BLaER1 (cell line): ENCODE results near the gene ACKR2.

Experiments
- H3K27ac ChIP-seq: shearing (Covaris generic); formaldehyde crosslinking; 2 replicates; pipeline ENCODE4 v1.8.1; 2022
- H3K27me3 ChIP-seq: shearing (Covaris generic); formaldehyde crosslinking; 2 replicates; pipeline ENCODE4 v1.8.1; 2022
- H3K36me3 ChIP-seq: shearing (Covaris generic); formaldehyde crosslinking; 2 replicates; pipeline ENCODE4 v1.8.1; 2022
- H3K4me1 ChIP-seq: shearing (Covaris generic); formaldehyde crosslinking; 2 replicates; pipeline ENCODE4 v1.8.1; 2022
- H3K4me2 ChIP-seq: shearing (Covaris generic); formaldehyde crosslinking; 2 replicates; pipeline ENCODE4 v1.8.1; 2022
- H3K4me3 ChIP-seq: shearing (Covaris generic); formaldehyde crosslinking; 2 replicates; pipeline ENCODE4 v1.8.1; 2022
- H3K9ac ChIP-seq: shearing (Covaris generic); formaldehyde crosslinking; 2 replicates; pipeline ENCODE4 v1.8.1; 2022
- H3K9me3 ChIP-seq: shearing (Covaris generic); formaldehyde crosslinking; 2 replicates; pipeline ENCODE4 v1.8.1; 2022
- H4K20me1 ChIP-seq: shearing (Covaris generic); formaldehyde crosslinking; 2 replicates; pipeline ENCODE4 v1.8.1; 2022
- Cebpa-rat ChIP-seq: shearing (Covaris generic); IDR thresholded peaks from 2 replicates; pipeline ENCODE4 v1.8.1; 2022

Gene ACKR2

DNA sequence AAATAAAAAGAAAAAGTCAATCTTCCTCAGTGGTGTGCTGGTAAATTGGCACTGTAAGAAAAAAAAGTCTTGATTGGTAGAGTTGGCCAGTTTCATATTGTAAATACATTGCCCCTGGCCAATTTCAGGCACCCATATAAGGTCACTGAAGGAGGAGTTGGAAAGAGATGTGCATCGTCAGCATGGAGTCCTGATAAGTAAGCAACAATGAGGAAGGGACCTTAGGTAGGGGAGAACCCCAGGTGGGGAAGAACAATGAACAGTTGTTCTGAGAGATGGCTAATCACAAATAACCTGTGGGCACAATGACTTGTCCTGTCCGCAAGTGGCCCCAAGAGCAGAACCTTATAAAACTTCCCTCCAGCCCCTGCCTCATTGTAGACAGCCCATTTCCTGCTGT lies 75.1 kb downstream of the ACKR2 start:
- Histone ChIP-seq H3K9ac (no peak overlapping the region), H3K36me3 (no peaks in the 10 kb centered on the region), H3K4me1 (peaks cover 15% of the 10 kb centered on the region), H3K27me3 (no peaks in the 10 kb centered on the region), H3K4me3 (no peak overlapping the region), H3K27ac (no peak overlapping the region), H4K20me1 (no peaks in the 10 kb centered on the region), H3K4me2 (no peak overlapping the region), H3K9me3 (no peaks in the 10 kb centered on the region)
- TF ChIP-seq Cebpa-rat, result no peak

DNA sequence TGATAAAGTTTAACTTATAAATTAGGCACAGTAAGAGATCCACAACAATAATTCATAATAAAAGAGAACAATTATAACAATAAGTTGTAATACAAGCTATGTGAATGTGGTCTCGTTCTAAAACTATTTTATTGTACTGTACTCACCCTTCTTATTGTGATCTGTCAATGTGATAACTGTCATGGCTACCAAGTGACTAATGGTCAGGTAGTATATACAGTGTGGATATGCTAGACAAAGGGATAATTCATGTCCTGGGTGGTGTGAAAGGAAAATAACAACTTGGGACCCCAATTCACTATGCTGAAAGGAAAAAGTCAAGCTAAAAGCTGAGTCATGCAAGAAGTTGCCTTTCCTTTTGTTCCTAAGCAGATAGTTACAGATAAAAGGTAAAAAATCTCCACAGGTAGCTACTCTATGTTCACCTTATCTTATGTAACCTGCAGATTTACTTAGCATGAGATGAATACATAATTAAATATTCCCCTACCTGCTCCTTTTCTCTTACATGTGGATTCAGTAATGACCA lies 77.1 kb downstream of the ACKR2 start:
- no peaks in the 10 kb centered on the region for H3K9me3 ChIP-seq
- no peaks in the 10 kb centered on the region for H3K36me3 ChIP-seq
- no peak overlapping the region for H3K9ac ChIP-seq
- TF ChIP-seq Cebpa-rat, result no peak
- no peaks in the 10 kb centered on the region for H4K20me1 ChIP-seq
- H3K27ac ChIP-seq, result no peak overlapping the region
- H3K4me1 ChIP-seq, result peaks cover 8% of the 10 kb centered on the region
- no peaks in the 10 kb centered on the region for H3K27me3 ChIP-seq
- H3K4me3 ChIP-seq, result no peak overlapping the region
- H3K4me2 ChIP-seq, result no peak overlapping the region

DNA sequence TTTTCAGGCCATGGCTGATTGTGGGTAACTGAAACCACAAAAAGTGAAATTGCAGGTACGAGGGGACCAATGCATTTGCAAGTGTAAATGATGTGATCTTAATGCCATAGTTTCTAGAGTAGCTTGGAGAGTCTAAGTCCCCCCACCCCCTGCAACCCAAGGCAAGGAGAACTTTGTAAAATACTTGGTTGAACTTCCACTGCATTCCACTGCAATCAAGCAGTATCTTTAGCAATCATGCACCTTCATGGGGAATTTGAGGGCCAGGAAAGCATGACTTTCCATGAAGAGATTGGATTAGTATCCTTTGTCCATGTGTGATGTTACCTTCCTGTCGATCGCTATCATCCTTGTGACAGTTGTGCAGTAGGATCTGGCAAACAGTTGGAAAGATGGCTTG lies 77.8 kb downstream of the ACKR2 start:
- H3K36me3 ChIP-seq, result no peaks in the 10 kb centered on the region
- H3K9me3 ChIP-seq, result no peaks in the 10 kb centered on the region
- no peak overlapping the region for H3K27ac ChIP-seq
- no peak overlapping the region for H3K9ac ChIP-seq
- H4K20me1 ChIP-seq, result no peaks in the 10 kb centered on the region
- H3K4me2 ChIP-seq, result no peak overlapping the region
- H3K4me3 ChIP-seq, result no peak overlapping the region
- 0 out of 2 replicates have a peak, but pooled peaks cover under 1% of the 10 kb centered on the region for H3K4me1 ChIP-seq
- H3K27me3 ChIP-seq, result no peaks in the 10 kb centered on the region
- no peak for TF ChIP-seq Cebpa-rat

DNA sequence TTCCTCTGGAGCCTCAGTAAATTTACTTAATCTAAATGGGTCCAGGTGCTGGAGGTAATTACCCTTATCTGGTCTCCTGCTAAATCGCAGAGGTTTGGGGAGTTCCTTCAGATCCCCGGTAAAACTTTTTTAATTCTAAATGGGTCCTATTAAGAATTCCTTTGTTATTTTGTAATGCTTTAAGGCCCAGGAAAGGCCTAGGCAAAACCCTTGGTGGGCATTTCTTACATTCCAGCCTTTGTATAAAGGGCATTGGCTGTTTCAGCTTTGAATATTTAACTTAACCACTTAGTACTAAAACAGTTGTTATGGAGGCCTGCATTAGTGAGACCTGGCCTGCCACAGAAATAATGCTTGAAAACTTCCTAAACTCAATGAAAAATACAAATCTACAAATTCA lies 81.8 kb downstream of the ACKR2 start:
- no peaks in the 10 kb centered on the region for H4K20me1 ChIP-seq
- no peaks in the 10 kb centered on the region for H3K27me3 ChIP-seq
- no peak overlapping the region for H3K9ac ChIP-seq
- no peak overlapping the region for H3K4me2 ChIP-seq
- no peaks in the 10 kb centered on the region for H3K9me3 ChIP-seq
- no peak overlapping the region for H3K27ac ChIP-seq
- H3K4me3 ChIP-seq, result no peak overlapping the region
- H3K4me1 ChIP-seq, result no peaks in the 10 kb centered on the region
- TF ChIP-seq Cebpa-rat, result no peak
- no peaks in the 10 kb centered on the region for H3K36me3 ChIP-seq

DNA sequence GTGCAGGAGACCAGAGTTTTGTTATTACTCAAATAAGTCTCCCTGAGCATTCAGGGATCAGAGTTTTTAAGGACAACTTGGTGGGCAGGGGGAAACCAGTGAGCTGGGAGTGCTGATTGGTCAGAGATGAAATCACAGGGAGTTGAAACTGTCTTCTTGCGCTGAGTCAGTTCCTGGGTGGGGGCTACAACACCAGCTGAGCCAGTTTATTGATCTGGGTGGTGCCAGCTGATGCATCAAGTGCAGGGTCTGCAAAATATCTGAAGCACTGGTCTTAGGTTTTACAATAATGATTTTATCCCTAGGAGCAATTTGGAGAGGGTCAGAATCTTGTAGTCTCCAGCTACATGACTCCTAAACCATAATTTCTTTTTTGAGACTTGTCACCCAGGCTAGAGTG lies 82.9 kb downstream of the ACKR2 start:
- no peak overlapping the region for H3K9ac ChIP-seq
- no peak overlapping the region for H3K4me2 ChIP-seq
- H3K4me3 ChIP-seq, result no peak overlapping the region
- no peaks in the 10 kb centered on the region for H3K4me1 ChIP-seq
- H3K27ac ChIP-seq, result no peak overlapping the region
- no peak for TF ChIP-seq Cebpa-rat
- no peaks in the 10 kb centered on the region for H3K9me3 ChIP-seq
- no peaks in the 10 kb centered on the region for H3K27me3 ChIP-seq
- H4K20me1 ChIP-seq, result no peaks in the 10 kb centered on the region
- no peaks in the 10 kb centered on the region for H3K36me3 ChIP-seq

DNA sequence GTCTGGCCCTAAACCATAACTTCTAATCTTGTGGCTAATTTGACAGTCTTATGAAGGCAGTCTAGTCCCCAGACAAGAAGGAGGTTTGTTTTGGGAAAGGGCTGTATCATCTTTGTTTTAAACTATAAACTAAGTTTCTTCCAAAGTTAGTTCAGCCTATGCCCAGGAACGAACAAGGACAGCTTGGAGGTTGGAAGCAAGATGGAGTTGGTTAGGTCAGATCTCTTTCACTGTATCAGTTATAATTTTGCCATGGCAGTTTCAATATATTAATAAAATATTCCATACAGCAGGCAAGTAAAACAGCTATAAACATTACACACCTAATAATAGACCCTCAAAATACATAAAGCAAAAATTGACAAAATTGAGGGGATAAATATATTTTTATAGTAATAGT lies 83.6 kb downstream of the ACKR2 start:
- Histone ChIP-seq H3K27me3 (no peaks in the 10 kb centered on the region), H3K4me2 (no peak overlapping the region), H3K36me3 (no peaks in the 10 kb centered on the region), H4K20me1 (no peaks in the 10 kb centered on the region), H3K9ac (no peak overlapping the region), H3K4me3 (no peak overlapping the region), H3K9me3 (no peaks in the 10 kb centered on the region), H3K27ac (no peak overlapping the region), H3K4me1 (no peaks in the 10 kb centered on the region)
- no peak for TF ChIP-seq Cebpa-rat

DNA sequence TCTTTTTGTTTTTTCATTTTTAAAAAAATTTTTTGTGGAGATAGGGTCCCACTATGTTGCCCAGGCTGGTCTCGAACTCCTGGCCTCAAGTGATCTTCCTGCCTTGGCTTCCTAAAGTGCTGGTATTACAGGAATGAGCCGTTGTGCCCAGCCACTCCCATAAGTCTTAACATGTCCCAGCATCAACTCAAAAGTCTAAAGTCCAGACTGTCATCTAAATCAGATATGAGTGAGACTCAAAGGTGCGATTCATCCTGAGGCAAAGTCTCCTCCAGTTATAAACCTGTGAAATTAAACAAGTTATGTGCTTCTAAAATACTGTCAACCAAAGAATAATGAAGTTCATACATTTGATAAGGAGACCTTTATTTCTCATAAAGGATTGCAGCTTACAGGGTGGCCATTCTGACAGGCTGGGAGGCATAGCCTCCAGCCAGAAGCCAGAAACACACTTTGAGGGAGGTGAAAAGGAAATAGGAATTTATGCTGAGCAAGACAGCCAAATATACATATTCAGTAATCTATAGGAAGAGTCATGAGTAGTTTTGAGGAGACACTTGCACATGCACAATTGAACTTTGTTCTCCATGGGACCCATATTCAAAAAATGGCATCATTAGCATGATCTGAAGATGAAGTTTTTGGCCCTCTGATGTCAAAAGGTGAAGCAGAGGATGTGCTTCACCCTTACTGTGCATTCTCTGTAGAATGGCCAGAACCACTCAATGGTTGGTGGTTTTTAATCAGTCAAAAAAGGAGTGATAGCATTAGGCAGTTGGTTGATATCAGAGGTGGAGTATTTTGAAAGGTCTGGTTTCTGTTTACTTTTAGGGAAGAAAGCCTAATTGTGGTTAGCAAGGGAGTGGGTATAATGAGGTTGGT lies 85.7 kb downstream of the ACKR2 start:
- H3K4me3 ChIP-seq, result no peak overlapping the region
- H3K27me3 ChIP-seq, result no peaks in the 10 kb centered on the region
- no peak overlapping the region for H3K4me2 ChIP-seq
- H3K27ac ChIP-seq, result no peak overlapping the region
- no peak overlapping the region for H3K9ac ChIP-seq
- no peak for TF ChIP-seq Cebpa-rat
- no peaks in the 10 kb centered on the region for H3K9me3 ChIP-seq
- no peaks in the 10 kb centered on the region for H3K36me3 ChIP-seq
- no peaks in the 10 kb centered on the region for H4K20me1 ChIP-seq
- H3K4me1 ChIP-seq, result no peaks in the 10 kb centered on the region

DNA sequence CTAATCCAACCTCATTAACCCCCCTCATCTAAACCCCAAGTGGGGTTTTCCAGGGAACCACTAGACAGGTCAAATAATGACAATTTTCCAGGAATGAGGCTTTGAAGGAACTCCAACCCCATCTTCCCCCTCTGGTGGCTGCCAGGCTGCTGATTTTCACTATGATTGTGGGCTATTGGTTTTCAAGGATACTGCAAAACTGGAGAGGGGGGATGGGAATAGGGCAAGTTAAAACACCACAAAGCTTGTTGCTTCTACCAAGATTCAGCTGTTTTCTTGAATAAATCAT lies 86.3 kb downstream of the ACKR2 start:
- TF ChIP-seq Cebpa-rat, result no peak

DNA sequence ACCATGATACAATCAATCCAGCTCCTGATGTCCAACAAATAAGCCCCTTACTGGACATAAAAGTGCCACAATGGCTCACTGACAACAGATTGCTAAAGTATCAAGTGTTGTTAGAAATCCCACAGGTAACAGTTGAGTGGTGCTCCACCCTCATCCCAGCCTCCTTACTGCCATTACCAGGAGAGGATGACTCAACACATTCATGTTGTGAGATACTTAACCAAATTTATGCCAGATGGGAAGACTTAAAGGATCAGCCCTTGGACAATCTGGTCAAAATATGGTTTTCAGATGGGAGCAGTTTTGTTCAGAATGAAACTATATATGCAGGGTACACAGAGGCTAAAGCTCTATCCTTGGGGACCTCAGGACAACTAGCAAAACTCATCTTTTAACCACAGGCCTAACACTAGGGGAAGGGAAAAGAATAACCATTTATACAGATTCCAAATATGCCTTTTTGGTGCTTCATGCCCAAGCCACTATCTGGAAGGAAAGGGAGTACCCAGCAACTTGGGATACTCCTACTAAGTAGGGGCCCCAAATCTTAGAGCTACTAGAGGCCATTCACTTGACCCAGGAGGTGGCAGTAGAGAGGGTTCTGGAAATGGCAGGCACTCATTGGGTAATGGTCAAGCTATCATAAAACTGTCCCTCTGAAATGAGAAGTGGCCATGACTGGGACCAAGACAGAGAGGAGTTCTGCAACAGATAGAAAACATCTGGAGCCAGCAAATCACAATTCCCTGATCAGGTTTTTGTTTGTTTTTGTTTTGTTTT lies 89.8 kb downstream of the ACKR2 start:
- TF ChIP-seq Cebpa-rat, result no peak
- no peak overlapping the region for H3K4me3 ChIP-seq

More for the DNA sequence above, 86.3 kb downstream of the ACKR2 start:
- Histone ChIP-seq H3K27ac (no peak overlapping the region), H3K36me3 (no peaks in the 10 kb centered on the region), H3K4me3 (no peak overlapping the region), H3K27me3 (no peaks in the 10 kb centered on the region), H4K20me1 (no peaks in the 10 kb centered on the region), H3K4me1 (no peaks in the 10 kb centered on the region), H3K9me3 (no peaks in the 10 kb centered on the region), H3K9ac (no peak overlapping the region), H3K4me2 (no peak overlapping the region)

More for the DNA sequence above, 89.8 kb downstream of the ACKR2 start:
- H3K36me3 ChIP-seq, result no peaks in the 10 kb centered on the region
- no peaks in the 10 kb centered on the region for H3K4me1 ChIP-seq
- H4K20me1 ChIP-seq, result no peaks in the 10 kb centered on the region
- H3K27ac ChIP-seq, result no peak overlapping the region
- H3K9me3 ChIP-seq, result 0 out of 2 replicates have a peak, but pooled peaks cover 6% of the 10 kb centered on the region
- no peak overlapping the region for H3K9ac ChIP-seq
- no peaks in the 10 kb centered on the region for H3K27me3 ChIP-seq
- no peak overlapping the region for H3K4me2 ChIP-seq
